Anterior cingulate cortex (tissue), 58 donors: ENCODE data around the gene MBTPS2.
"Not testable (repeated sequence)": the region's sequence is repeated elsewhere in the genome, so short reads cannot be mapped to it uniquely, and the experiment has no call there.

ENCODE experiments used
- DNase-seq, 58 donors: peaks; one replicate each; lab custom pipeline; 2025; lab: John Stamatoyannopoulos, UW

The MBTPS2 gene

DNA sequence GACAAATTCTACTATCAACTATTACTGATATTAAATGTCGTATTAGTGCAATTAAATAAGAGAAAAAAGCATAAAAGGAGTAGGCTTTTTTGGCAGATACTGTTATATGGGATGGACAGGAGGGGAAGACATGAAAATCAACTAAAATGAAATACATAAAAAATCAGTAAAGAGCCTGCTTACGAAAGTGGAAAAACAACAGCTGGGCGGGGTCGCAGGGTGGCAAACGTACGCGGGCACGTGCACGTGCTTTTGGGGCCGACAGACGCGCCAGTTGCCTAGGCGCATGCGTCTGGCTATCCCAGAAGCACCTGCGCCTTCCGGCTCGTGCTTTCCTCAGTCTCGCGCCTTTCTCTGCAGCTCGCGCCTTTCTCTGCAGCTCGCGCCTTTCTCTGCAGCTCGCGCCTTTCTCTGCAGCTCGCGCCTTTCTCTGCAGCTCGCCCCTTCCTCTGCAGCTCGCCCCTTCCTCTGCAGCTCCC is 16.6 kb downstream of the MBTPS2 start, which contains the start of gene YY2:
Gene YY2 (plus strand): TSS at position 51 of the 479 bp plus-strand sequence. CDS start 498 bp downstream, outside the sequence.
- no peak for DNase-seq

GRCh38 chrX:21856504-21856903 is 17.1 kb downstream of the MBTPS2 start:
- DNase-seq, result no peak

- DNase-seq, result no peak
Measured at GRCh38 chrX:21863241-21863640, 23.8 kb downstream of the MBTPS2 start.

DNA sequence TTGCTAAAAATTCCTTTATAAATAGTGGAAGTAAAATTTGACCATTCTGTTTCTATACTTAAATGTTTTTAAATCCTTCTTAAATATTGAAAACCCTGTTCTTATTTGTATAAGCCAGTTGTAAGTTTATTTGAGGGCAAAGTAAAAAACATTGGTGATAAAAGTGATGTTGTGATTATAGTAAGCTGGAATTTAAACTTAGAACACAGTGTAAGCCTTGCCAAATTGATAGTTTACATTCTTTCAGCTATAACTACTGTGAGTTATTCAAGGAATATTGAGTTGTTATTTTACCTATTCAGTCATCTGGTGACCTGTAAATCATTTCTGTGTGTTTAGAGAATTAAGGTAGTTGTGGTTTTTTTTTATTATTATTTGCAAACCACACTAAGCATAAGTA is 26.0 kb downstream of the MBTPS2 start:
- no peak for DNase-seq

- DNase-seq, result no peak
Measured at GRCh38 chrX:21870494-21870893, 31.1 kb downstream of the MBTPS2 start.

- no peak for DNase-seq
Measured at GRCh38 chrX:21873063-21873775, 33.8 kb downstream of the MBTPS2 start.

DNA sequence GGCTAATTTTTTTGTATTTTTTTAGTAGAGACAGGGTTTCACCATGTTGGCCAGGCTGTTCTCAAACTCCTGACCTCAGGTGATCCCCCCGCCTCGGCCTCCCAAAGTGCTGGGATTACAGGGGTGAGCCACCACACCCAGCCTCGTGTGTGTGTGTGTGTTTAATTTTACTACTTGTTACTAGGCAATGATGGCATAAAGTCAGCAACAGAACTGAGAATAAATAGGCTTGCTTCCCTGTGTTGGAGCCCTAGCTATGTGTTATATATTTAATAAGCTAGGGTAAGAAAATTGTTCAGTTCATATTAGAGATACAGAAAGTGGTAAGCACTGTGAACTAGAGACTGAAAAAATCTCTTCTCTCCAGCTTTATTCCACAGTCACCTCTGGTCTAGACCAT is 34.8 kb downstream of the MBTPS2 start:
- DNase-seq, result not testable (repeated sequence)

DNA sequence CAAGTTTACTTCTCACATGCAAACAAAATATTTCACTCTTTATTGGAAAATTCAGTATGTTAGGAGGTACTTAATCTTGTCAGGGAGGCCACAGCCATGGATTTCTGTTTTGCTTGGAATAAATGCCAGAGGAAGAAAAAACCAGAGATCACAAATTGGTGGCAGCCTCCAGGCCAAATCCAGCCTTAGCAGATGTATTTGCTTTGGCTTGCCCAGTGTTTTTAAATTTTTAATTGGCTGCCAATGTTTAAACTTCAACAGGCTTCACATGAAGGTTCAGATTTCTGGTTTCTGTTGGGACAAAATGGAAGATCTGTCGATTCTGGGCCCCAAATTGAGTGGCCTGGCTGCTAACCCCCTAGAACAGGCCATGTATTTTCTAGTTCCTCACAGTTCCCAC is 35.6 kb downstream of the MBTPS2 start:
- no peak for DNase-seq

GRCh38 chrX:21881881-21882574 is 42.6 kb downstream of the MBTPS2 start:
- no peak for DNase-seq

GRCh38 chrX:21883258-21883657 is 43.8 kb downstream of the MBTPS2 start:
- peak in 8 of 58 donors; percentile 0 to 10 (median 2) for DNase-seq

- DNase-seq, result no peak
Measured at GRCh38 chrX:21885568-21885967, 46.2 kb downstream of the MBTPS2 start.

- peak in 2 of 58 donors; percentile 0 to 1 for DNase-seq
Measured at GRCh38 chrX:21905313-21905712, 65.9 kb downstream of the MBTPS2 start.

DNA sequence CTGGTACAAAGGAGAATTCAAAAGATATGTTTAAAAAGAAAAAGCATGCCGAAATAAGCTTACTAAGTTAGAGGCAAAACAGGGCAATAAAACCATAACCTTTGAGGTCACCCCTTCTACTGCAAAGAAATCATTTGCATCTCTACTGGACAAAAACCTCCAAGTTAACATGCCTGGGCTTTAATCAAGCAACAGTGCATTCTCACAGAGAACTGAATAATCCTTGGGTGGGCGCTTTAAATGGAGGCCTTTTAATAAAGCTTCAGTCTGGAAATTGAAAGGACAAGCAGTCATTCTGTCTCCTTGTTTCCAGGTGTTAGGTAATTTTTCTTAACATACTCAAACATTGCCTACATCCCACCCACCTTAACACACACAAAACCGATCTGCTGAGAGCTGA is 66.5 kb downstream of the MBTPS2 start:
- DNase-seq, result no peak

DNA sequence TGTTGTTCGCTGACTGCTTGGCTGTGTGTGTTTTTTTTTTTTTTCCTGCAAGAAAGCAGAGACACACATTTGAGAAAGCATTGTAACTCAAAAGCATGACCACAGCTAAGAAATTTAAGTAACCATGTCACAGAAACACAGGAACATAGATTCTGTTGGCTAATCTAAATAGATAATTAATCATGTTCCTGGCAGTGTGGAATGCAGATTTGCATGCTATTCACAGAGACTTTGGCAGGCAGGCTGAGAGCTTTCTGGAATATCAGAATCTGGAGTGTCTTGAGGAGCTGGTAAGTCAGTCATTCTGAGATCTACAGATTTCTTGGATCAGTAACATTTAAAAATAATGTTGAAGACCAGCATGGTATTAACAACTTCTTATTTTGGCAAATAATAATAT is 67.8 kb downstream of the MBTPS2 start:
- DNase-seq, result peak in 1 of 58 donors; percentile 6

DNA sequence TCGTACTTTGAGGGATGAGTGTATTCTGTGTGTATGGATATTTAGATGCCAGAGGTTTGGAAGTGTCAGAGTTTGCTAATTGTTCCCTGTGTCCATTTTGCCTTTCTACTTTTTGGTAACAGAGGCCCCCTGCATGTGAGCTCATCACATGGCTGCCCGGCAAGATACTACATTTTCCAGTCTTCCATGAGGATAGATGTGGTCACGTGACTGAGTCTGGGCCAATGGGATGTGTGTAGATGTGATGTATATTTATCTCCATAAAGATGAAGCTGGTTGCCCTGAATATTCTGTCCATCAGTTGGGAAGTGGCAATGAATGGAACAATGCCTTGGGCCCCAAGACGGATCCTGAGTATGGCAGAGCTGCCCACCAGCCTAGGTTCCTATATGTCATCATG is 72.1 kb downstream of the MBTPS2 start:
- DNase-seq, result no peak

- DNase-seq, result no peak
Measured at GRCh38 chrX:21912220-21912619, 72.8 kb downstream of the MBTPS2 start.

DNA sequence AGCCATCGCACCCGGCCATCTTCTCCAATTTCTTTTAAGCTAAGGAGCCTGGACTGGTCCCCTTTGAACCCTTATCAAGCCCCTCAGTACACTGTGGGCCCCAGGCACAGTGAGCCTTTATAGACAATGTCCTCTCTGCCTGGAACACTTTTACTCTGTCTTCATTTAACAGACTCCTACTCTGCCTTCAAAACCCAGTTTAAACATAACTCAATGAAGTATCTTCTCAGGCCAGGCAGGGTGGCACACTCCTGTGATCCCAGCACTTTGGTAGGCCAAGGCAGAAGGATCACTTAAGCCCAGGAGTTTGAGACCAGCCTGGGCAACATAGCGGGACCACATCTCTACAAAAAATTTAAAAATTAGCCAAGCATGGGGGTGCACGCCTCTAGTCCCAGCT is 73.6 kb downstream of the MBTPS2 start:
- DNase-seq, result no peak

GRCh38 chrX:21926116-21926515 is 86.7 kb downstream of the MBTPS2 start:
- no peak for DNase-seq

DNA sequence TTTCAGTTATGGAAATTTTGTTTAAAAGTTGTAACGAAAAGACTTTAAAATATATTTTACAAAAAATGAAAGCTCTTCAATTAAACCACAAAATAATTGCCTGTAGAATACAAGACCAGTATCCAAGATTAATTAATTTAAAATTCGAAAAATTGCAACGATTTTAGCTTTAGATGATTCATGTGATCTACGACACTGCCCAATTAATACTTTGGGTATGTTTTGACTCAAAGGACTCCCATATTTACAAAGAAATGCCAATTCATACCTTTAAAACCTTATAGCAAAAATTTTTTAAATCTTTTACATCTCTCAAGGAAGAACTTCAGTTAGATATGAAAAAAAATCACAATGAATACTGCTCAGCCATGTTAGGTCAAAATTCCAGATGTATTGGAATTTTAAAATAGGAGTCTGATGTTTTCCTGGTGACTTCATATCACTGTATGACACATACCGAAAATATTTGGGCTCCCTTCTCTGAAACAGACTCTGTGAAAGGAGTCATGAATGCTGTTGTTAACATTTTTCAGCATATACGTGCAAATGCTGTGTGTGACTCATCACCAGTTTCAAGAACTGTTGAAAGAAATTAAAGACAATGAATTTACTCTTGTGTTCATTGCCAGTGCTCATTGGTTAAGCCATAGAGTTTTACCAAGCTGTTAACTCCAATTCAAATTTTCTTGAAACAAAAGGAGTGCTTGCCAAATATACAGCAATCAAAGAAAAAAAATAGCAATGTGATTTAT is 87.3 kb downstream of the MBTPS2 start:
- peak in 1 of 58 donors; percentile 0 for DNase-seq

- DNase-seq, result no peak
Measured at GRCh38 chrX:21929209-21929608, 89.8 kb downstream of the MBTPS2 start.

DNA sequence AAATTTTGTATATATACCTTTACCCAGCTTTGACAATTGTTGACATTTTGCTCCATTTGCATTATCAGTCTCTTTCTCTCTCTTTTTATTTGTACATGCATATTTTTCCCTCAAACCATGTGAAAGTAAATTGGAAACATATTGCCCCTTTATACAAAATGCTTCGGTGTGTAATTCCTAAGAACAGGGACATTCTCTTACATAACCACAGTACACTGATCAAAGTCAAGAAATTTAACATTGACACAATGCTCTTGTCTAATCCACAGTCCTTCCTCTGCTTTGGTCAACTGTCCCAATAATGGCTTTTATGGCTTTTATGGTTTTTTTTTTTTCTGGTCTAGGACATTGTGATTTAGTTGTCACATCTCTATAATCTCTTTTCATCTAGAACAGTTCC is 91.6 kb downstream of the MBTPS2 start:
- DNase-seq, result no peak
